Astrocyte of the hippocampus (primary cell): ENCODE data around the gene NTMT2.
"Not testable (repeated sequence)": the region's sequence is repeated elsewhere in the genome, so short reads cannot be mapped to it uniquely, and the experiment has no call there.

Experiments used
- DNase-seq: peaks from one replicate; pipeline ENCODE4 v3.0.0; 2011; ENCODE audit warnings: low read depth, low spot score

Gene NTMT2

DNA sequence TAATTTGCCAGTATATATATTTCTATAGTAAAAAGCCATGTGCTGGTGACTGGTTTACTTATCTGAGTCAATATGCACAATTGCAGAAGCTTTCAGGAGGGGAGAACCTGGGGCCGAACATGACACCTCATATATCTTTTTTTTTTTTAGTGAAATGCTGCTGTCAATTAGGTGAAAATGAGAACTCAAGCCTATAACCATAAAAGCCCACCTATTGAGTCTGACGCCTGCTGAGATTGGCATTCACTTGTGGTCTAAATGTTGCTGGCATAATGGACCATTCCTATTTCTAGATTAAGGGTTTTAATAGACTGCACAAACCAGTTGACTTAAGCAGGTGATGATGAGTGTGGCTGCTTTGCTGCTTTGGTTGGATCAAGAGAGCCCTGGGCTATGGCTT lies 10.8 kb downstream of the NTMT2 start:
- DNase-seq, result no peak

DNA sequence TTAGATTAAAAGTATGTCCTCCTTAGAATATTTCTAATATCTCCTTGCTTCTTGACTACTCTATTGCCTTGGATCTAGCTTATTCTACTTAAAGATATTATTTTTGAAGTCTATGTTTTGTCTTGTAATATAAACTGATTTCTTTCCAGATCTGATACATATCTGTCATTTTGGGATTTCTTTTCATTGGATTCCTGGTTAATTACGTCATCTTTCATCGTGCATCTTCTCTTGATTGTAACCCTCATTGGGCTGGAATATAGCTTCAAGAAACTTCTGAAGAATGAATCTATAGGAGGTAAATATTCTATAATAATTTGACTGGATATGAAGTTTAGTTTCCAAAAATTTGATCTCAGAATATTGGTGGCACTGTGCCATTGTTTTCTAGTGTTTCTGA lies 12.1 kb downstream of the NTMT2 start:
- no peak for DNase-seq

GRCh38 chr1:170162459-170163246 lies 16.9 kb downstream of the NTMT2 start:
- DNase-seq, result peak; percentile 91

- no peak for DNase-seq
Observed at GRCh38 chr1:170164103-170164763, 18.5 kb downstream of the NTMT2 start.

DNA sequence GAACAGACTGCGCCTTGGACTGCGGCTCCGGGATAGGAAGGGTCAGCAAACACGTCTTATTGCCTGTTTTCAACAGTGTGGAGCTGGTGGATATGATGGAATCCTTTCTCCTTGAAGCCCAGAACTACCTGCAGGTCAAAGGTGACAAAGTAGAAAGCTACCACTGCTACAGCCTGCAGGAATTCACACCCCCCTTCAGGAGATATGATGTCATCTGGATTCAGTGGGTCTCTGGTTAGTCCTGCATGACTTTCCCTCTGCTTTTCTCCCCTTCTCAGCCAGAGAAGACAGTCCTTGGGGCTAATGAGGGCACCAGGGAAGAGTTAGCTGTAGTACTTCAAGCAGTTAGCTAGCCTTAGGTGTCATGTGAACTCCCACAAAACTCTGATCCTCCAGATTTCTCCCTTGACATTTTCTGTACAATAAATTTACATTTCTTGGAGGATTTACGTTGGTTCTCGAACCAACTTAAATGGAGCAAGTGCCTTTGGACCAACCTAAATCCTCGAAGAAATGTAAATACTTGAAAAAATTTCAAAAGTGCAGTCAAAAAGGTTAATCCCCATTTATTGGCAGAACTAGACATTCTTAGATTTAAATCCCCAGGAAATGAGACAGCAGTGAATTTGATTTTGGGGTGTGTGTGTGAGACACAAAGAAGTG lies 20.9 kb downstream of the NTMT2 start:
- DNase-seq, result no peak

GRCh38 chr1:170168265-170168664 lies 22.5 kb downstream of the NTMT2 start:
- DNase-seq, result peak; percentile 34

DNA sequence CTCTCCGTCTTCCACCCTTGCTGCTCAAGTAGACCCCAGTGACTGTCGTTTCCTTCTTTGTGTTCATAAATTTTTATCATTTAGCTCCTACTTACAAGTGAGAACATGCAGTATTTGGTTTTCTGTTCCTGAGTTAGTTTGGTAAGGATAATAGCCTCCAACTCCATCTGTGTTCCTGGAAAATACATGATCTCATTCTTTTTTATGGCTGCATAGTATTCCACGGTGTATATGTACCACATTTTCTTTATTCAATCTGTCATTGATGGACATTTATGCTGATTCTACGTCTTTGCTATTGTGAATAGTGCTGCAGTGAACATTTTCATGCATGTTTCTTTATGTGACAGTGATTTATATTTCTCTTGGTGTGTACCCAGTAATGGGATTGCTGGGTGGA lies 24.8 kb downstream of the NTMT2 start:
- DNase-seq, result not testable (repeated sequence)

- no peak for DNase-seq
Observed at GRCh38 chr1:170174395-170174794, 28.6 kb downstream of the NTMT2 start.

- no peak for DNase-seq
Observed at GRCh38 chr1:170175041-170175440, 29.3 kb downstream of the NTMT2 start.

DNA sequence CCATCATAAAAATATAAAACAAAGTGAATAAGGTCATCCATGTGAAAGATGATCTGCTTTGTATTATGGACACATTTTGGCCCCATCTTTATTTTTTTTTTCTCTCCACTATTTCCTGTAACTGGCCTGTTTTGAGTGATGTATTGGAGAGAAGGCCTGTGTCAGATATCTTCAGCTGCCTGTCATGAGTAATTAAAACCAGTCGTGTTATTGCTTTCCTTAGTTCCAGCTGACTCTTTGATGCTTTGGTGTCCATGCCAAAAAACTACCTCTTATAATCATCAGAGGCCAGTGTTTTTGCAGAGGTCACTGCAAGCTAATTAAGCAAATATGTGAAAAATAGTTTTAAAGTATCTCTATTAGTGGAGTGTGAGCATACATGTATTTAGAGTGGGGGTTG lies 29.7 kb downstream of the NTMT2 start:
- no peak for DNase-seq

DNA sequence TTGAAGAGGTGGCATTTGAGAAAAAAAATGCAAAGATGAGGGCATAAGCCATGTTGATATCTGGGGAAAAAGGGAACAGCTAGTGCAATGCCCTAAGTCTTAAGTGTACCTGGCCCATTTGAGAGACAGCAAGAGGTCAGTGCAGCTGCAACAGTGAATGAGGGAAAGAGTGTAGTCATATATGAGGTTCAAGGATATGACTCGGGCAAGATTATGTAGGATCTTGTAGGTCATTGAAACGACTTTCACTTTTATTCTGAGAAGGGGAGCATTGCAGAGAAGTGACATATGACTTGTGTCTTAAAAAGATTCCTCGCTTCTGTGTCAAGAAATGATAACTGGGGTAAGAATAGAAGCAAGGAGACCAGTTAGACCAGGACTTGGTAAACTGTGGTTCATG lies 31.0 kb downstream of the NTMT2 start:
- no peak for DNase-seq

GRCh38 chr1:170182442-170182841 lies 36.7 kb downstream of the NTMT2 start:
- no peak for DNase-seq

GRCh38 chr1:170192546-170192945 lies 46.8 kb downstream of the NTMT2 start:
- DNase-seq, result no peak

DNA sequence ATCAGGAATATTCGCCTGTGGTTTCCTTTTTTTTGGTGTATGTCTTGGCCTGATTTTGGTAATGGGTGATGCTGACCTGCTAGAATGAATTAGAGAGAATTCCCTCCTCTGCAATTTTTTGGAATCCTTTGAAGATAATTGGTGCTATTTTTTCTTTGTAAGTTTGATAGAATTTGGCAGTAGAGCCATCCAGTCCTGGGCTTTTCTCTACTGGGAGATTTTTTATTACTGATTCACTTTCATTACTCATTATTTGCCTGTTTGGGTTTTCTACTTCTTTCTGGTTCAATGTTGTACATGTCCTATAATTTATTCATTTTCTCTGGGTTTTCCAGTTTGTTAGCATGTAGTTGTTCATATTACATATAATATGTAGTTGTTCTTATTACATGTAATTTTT lies 48.7 kb downstream of the NTMT2 start:
- no peak for DNase-seq

DNA sequence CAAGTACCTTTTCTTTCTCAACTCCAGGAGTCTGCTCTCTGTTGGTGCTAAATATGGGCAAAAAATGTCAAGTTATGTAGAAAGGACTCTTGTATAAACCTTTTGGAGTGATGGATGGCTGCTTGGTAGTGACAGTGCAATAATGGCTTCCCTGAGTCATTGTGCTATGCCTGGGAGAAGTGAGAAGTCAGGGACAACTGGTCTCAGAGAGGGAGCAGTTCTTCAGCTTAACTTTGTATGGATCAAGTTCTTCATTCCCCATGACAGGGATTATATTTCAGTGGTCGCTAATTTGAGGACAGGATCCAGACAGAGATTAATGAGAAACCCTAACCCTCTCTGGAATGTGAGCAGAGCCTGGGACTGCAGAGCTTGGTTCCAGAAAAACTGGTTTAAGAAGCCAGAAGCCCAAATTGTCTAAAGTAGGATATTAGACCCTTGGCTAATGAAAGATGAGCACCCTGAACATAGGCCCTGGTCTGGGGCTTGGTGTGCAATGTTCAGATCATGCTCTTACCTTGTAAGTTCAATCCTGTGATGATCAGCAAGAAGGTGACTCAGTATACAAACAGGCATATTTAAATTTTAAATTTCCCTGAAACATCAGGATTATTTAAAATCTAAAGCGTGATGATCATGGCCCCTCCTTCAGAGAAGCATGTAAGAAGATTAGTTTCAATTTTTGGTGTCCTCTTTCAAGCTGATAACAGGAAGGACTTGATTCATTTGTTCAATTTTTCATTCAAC lies 50.9 kb downstream of the NTMT2 start:
- DNase-seq, result peak; percentile 4

GRCh38 chr1:170198090-170198489 lies 52.3 kb downstream of the NTMT2 start:
- no peak for DNase-seq

DNA sequence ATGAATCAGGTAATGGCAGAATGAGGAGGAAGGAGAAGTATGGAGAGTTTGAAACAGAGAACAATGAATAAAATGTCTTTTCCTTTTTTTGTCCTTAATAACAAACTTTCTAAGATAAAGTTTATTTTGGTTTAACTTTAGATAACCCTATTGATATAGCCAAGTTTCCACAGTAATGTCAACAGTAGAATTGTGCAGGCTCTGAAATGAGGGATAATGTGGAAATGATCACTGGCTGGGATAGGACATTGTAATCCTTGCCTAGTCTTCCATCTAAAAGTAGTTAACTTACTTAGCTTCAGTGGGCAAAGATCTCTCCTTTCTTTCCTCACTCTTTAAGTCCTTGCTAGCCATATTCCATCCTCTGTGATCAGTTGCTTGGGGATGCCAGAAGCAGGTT lies 52.8 kb downstream of the NTMT2 start:
- DNase-seq, result no peak

GRCh38 chr1:170200161-170200560 lies 54.4 kb downstream of the NTMT2 start:
- DNase-seq, result no peak

DNA sequence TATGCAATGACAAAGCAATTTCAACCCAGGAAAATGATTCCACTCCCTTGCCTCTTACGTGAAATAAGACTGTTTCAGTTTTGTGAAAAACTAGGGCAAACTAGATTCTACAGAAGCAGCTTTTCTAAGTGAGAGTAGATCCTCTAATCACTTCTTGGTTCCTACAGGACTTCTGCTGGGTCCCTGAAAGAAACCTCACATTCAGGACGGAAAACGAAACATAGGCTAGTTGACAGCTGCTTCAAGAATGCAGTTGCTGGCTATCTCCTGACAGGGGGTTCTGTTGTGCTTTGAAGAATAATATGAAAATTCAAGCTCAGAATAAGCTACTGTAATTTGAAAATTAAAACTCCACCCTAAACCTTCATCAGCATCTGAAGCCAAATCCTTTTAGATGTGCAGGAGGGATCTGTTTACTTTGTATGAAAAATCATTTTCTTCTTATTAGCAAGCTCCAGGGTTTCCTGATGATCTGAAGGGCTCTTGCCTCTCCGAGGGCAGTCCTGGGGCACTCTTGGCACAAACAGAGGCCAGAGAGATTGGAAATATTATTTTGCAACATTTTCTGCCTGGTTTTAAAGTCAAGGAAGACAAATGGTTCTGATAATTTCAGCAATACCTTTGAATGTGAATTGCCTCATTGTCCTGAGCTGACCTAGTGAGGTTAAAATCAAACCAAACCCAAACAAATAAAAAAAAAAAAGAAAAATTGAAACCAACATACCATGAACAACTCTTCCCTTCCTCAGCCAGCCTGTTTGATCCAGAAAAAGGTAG lies 55.0 kb downstream of the NTMT2 start:
- no peak for DNase-seq

- no peak for DNase-seq
Observed at GRCh38 chr1:170203693-170204092, 57.9 kb downstream of the NTMT2 start.

DNA sequence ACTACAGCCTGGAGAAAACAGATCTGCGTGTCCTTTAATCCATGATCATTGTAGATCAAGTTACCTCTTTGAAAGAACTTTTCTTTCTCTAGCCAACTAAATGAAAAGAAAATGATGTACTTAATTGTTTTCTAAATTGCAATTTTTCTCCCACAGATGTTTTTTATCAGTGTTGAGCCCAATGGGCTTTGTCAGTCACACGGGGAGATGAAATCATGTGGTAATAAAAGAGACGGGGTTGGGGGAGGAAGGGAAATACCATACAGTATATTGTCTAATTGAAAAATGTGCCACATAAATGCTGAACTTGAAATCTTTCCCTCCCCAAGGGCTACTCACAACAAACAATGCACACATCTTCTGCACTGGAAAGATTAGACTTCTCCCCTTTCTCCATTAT lies 58.4 kb downstream of the NTMT2 start:
- DNase-seq, result no peak
